ENCODE measurements around the gene TRMT61A.
"Not testable (repeated sequence)": the region's sequence is repeated elsewhere in the genome, so short reads cannot be mapped to it uniquely, and the experiment has no call there.

The TRMT61A gene

DNA sequence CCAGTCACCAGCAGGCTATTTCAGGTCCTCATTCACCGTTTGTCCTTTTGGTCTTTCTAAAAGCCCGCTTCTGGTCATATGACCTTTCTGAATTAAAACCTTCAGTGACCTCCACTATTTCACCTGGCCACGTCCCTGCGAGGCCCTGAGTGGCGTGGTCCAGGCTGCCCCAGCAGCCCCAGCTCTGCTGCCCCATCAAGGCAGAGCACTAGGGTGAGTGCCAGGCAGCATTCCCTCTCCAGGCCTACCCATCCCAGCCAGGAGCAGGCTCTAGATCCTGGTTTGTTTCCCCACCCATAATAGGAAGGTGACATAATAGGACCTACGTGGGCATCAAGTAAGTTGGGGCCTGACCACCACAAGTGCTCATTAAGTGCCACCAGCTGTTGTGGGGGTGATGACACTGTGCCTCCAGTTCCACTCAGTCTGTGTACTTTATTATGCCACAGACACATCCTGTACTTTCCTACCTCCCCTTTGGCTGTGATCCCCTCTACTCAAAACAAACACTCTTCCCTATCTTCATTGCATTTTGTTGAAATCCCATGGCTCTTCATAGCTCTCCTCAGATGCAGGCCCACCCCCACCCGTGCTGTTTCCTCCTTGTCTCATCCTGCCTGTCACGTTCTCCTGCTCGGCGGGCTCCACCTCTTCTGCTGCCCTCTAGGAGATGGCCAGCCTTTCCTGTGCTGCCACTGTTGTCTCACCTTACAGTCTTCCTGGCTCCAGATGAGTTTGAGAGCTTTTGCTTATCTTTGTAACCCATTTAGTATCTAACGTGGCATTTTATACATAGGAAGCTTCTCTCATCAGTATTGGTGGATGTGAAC, 27.7 kb upstream of the TRMT61A start:
- FAIRE-seq: no peak
- TF ChIP-seq POLR2A (IDR thresholded peaks at IDR 0.05; ENCODE audit: low read depth, low read length): no peak
- no peak for DNase-seq (ENCODE audit: insufficient read length, low spot score)

DNA sequence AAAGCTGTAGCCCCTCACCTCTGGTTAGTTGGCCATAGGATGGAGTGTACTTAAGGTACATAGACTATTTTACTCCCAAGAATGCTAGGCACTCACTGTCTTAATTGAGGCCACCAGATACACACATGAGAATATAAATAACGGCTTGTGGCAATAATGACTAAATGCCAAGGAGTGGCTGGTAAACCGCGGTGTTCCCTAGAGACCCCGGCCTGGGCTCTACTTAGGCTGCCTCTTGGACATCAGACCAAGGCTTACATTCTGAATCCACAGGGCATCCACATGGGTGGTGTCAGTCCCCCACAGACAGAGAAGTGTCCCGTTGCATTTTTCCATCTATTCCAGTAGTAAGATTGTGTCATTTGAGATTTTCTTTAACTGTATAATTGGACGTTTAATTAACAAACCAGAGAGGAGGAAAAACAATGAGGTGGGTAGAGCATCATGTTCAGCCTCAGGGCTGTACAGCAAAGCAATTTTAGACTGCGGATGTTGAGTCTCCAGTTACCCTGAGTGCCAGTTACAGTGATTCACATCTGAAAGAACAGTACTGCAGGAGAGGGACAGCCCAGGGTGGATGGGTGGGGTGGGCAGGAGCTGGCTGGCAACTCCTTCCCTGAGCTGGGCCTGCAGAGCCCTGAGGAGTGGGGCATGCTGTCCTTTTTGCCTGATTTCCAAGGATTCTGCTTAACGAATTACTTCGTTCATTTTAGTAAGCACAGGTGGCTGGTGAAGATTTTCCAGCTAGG, 26.9 kb upstream of the TRMT61A start:
- no peak for TF ChIP-seq POLR2A (IDR thresholded peaks at IDR 0.05; ENCODE audit: low read depth, low read length)
- no peak for FAIRE-seq
- DNase-seq (ENCODE audit: insufficient read length, low spot score): no peak

DNA sequence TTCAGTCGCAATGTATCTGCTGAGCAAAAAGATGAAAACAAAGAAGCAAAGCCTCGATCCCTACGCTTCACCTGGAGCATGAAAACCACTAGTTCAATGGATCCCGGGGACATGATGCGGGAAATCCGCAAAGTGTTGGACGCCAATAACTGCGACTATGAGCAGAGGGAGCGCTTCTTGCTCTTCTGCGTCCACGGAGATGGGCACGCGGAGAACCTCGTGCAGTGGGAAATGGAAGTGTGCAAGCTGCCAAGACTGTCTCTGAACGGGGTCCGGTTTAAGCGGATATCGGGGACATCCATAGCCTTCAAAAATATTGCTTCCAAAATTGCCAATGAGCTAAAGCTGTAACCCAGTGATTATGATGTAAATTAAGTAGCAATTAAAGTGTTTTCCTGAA, 26.1 kb upstream of the TRMT61A start:
- no peak for DNase-seq (ENCODE audit: insufficient read length, low spot score)
- TF ChIP-seq POLR2A (IDR thresholded peaks at IDR 0.05; ENCODE audit: low read depth, low read length): no peak
- no peak for FAIRE-seq

GRCh38 chr14:103503296-103503695, 25.7 kb upstream of the TRMT61A start:
- FAIRE-seq: no peak
- DNase-seq (ENCODE audit: insufficient read length, low spot score): no peak
- TF ChIP-seq POLR2A (IDR thresholded peaks at IDR 0.05; ENCODE audit: low read depth, low read length): no peak

DNA sequence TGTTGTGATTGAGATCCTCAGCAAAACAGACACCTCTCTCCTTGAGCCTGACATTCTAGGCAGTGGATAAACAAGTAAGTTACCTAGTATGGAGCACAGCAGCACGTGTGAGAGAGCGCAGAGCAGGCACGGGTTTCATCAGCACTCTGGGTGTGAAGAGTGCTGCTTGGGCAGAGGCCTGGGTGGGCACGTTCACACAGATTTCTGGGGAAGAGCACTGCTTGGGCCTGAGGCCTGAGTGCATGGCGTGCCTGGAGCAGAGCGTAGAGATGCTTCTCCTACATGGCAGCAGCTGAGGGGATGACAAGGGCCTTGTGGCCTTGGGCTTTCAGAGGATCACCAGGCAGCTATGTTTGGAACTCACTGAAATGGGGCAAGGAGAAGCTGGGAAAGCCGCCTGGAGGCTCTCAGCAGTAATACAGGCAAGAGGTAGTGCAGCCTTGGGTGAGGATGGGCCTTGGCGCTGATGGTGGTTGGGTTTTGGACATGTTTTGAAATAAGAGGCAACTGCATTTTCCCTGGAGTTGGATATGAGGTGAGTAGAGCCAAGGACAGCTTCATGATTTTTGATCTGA, 23.9 kb upstream of the TRMT61A start:
- no peak for FAIRE-seq
- no peak for DNase-seq (ENCODE audit: insufficient read length, low spot score)
- TF ChIP-seq POLR2A (IDR thresholded peaks at IDR 0.05; ENCODE audit: low read depth, low read length): no peak

DNA sequence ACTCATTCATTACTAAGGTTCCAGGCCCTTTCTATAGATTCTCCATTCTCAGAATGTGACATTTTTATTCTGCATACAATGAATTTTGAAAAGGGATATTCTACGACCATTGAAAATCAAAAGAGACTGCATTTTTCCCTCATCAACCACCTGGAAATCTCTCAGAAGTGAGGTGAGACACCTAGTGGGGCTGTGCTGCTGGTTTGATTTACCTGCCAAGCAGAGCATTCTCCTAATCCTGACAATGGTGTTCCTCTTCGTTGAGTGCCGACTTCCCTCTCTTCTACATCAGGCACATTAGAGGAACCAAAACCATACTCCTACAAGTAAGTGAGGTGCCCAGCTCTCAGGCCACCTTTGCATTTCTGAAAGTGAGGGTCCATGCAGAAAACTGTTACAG, 21.2 kb upstream of the TRMT61A start:
- TF ChIP-seq POLR2A (IDR thresholded peaks at IDR 0.05; ENCODE audit: low read depth, low read length): no peak
- FAIRE-seq: no peak
- no peak for DNase-seq (ENCODE audit: insufficient read length, low spot score)

- no peak for TF ChIP-seq POLR2A (IDR thresholded peaks at IDR 0.05; ENCODE audit: low read depth, low read length)
- FAIRE-seq (no peak), DNase-seq (ENCODE audit: insufficient read length, low spot score) (no peak)
Measured at GRCh38 chr14:103508521-103509329, 20.3 kb upstream of the TRMT61A start.

- TF ChIP-seq POLR2A (IDR thresholded peaks at IDR 0.05; ENCODE audit: low read depth, low read length): no peak
- FAIRE-seq: no peak
Measured at GRCh38 chr14:103509864-103510723, 18.9 kb upstream of the TRMT61A start.

GRCh38 chr14:103510724-103511693, 18.0 kb upstream of the TRMT61A start:
- no peak for FAIRE-seq
- TF ChIP-seq POLR2A (IDR thresholded peaks at IDR 0.05; ENCODE audit: low read depth, low read length): no peak
- no peak for DNase-seq (ENCODE audit: insufficient read length, low spot score)

More at GRCh38 chr14:103509864-103510723, 18.9 kb upstream of the TRMT61A start:
- DNase-seq (ENCODE audit: insufficient read length, low spot score): no peak

DNA sequence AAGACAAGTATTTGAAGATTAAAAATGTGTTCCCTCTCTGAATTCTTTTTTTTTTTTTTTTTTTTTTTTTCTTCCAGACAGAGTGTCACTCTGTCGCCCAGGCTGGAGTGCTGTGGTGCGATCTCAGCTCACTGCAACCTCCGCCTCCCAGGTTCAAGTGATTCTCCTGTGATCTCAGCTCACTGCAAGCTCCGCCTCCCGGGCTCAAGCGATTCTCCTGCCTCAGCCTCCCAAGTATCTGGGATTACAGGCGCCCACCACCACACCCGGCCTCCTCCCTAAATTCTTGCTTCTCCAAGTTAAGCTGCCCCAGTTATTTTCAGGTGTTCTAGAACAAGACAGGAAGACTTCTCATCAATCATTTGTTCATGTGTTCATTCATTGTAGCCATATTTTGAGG, 16.8 kb upstream of the TRMT61A start:
- DNase-seq (ENCODE audit: insufficient read length, low spot score); FAIRE-seq: not testable (repeated sequence)

DNA sequence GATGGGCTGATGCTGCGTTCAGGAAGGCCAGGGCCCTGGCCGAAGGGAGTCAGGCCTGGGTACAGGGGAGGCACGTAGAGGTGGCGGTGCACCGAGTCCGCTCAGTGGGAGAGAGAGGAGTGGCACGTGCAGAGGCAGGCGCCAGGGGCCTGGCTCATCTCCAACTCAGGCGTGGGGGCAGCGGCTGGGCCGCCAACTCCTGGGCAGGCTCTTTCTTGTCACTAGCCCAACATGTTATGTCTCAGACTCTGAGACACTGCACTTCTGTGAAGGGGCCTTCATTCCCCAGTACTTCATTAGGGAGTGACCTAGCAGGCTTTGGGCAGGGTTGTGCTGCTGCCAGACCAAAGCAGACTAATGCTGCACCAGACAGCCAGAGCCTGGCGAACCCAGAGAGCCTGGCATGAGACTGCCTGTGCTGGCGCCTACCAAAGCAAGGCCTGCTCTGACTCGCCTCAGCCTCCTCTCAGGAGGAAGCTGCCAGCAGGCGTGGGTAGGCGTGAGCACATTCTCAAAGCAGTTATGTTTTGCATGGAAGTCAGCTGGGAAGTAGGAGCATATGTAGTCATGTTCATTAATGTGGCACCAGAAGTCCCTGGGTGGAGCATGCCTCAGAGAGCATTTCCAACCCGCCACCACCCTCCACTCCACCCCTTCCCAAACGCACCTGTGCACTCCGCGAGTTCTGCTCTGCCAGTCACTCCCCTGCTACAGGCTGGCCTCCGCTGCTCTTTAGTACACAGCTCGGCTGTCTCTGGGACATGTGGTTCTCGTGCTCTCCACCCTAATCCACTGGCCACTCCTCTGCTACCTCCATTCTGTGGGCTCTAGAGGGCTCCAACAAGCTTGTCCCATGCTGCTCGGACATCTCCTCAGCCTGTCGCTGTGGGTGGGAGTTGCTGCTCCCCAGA, 16.0 kb upstream of the TRMT61A start:
- no peak for TF ChIP-seq POLR2A (IDR thresholded peaks at IDR 0.05; ENCODE audit: low read depth, low read length)
- DNase-seq (ENCODE audit: insufficient read length, low spot score) (no peak), FAIRE-seq (peak; percentile 83)
